DMS 273 (cell line): ENCODE results near the gene NCKAP5.

Source experiments
- DNase-seq: peaks from one replicate; lab custom pipeline; 2025; ENCODE audit not compliant: unreplicated experiment; lab: John Stamatoyannopoulos, UW

Gene NCKAP5

DNA sequence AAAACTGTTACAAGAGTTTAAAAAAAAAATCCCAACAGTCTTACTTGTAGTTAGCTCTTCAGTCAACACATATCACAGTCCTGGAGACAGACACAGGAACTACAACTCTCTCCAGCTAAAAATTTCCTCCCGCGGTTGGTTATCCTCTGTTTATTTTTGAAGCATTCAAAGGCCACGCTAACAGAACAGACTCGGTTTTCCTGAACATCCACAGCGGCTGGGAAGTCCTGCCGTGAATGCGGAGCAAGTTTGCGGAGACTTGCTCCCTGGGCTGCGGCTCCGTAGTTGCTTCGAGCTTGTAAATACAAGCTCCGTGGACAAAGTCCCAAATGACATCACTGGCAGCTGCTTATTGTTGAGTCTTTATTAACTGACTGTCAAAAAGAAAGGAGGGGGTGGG, at the start of gene NCKAP5:
NCKAP5 (minus strand) TSS at position 292 of the 400 bp plus-strand sequence. CDS start 50,937 bp downstream, outside the sequence.
- no peak for DNase-seq

- no peak for DNase-seq
Measured at GRCh38 chr2:133609664-133610063, 41.4 kb upstream of the NCKAP5 start.

DNA sequence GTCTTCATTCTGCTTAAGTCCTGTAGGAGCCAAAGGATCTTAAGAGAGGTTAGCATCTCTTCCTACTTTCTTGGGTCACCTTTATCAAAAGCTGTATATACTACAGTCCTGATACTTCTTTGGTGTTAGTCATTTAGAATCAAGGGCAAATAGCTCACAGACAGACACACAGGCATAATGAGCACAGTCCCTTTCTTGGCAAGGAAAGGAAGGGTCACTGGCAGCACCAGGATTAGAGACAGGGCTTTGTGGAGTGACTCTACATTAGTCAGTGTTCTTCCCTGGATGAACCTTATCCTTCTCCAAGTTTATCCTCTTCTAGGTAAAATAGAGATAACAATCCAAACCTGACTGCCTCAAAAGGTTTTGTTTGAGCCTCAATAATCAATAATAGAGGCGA, 40.0 kb upstream of the NCKAP5 start:
- DNase-seq, result no peak

DNA sequence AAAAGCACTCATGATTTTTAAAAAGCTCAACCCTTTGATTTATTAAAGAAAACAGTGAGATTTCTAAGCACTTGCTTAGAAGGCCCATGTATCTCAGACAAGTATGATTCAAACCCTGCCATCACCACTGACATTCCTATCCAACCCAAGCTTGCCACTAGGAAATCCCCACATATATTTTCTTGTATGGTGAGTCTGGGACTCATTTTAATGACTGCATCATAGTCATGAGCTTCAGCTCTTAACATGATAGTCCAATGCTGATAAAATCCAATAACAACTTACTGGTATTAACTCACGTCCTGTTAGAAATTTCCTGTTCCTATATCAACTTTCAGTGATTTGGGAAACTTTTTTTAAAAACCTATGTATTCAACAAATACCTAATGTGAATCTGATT, 39.4 kb upstream of the NCKAP5 start:
- DNase-seq, result no peak

DNA sequence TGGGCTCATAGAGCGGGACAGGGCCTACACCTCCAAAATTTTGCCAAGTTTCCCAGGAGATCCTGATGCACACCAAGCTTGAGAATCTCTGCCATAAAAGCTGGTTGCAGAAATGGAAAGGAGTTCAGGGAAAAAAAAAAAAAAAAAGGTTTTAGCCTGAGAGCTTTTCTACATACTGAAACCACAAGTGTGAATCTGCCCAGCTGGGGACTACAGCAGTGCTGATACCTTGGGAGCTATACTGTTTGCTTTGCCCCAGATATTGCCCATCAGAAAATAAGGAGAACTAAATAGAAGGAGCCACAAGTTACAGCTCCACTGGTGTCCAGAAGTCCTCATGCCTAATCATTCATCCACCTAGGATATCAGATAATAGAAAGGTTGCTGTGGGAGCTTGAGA, 38.4 kb upstream of the NCKAP5 start:
- no peak for DNase-seq

DNA sequence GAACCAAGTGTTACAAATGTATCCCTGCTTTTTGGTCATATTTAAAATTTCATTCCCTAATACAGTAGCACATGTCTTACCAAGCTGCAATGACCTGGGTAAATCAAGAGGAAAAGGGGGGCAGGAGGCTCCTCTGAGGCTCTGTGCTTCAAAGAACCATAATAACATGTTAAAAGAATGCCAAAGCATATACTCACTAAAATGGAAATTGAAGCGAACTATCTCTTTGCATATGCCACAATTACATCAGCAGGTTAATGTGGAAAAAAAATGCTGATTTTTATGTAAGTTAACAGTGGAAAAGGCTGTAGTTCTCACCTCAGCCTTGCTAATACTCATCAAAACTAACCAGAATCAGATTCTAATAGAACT, 37.5 kb upstream of the NCKAP5 start:
- no peak for DNase-seq

GRCh38 chr2:133605011-133605765, 36.9 kb upstream of the NCKAP5 start:
- no peak for DNase-seq

DNA sequence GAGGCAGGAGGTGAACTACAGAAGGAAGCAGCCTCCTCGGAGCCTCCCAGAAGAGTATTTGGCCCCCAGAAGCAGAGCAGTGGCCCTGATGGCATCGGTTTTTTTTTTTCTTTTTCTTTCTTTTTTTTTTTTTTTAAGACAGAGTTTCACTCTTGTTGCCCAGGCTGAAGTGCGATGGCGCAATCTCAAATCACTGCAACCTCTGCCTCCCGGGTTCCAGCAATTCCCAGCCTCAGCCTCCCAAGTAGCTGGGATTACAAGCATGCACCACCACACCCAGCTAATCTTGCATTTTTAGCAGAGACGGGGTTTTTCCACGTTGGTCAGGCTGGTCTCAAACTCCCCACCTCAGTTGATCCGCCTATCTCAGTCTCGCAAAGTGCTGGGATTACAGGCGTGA, 34.8 kb upstream of the NCKAP5 start:
- DNase-seq, result no peak

DNA sequence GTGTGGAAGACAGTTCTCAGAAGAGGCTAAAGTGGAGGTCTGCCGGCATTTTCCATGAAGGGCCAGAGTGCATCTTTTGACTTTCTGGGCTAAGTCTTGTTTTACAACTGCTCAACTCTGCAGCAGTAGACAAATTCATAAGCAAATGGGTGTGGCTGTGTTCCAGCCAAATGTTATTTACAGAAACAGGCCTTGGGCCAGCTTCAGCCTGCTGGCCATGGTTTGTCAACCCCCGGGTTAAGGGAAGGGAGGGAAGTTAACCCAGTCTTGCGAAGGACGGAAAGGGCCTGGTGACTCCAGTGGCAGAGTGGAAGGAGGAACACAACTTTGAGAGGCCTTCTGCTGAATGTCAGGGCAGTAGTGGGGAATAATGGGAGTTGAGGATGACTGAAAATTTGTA, 34.3 kb upstream of the NCKAP5 start:
- DNase-seq, result no peak

- no peak for DNase-seq
Measured at GRCh38 chr2:133600266-133600928, 32.1 kb upstream of the NCKAP5 start.

DNA sequence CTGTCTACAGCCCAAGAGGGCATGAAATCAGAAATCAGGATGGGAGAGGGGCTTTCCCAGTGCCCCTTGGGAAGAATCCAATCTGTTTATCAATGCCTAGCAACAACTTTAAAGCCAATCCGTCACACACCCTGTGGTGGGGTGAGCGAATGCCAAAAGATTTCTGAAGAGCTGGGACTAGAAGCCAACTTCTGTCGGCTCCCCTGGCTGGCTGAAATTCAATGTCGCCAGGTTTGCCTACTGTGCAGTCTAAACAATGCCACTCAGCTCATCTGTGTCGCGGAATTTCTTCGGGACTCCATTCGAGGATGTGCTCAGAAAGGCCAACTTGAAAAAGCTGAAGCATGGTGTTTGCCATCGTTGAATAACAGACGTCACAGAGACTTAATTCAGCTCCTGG, 31.5 kb upstream of the NCKAP5 start:
- no peak for DNase-seq

GRCh38 chr2:133599211-133599803, 31.0 kb upstream of the NCKAP5 start:
- DNase-seq, result no peak

DNA sequence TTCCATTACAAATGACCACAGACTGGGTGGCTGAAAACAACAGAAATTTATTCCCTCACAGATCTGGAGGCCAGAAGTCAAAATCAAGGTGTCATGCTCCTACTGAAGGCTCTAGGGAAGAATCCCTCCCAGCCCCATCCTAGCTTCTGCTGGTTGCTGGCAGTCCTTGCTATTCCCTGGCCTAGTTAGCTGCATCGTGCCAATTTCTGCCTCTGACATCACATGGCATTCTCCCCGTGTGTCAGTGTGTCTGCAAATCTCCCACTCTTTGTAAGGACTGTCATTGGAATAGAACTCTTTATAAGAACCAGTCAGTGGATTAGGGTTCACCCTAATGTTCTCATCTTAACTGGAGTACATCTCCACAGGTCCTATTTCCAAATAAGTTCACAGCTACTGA, 30.5 kb upstream of the NCKAP5 start:
- DNase-seq, result no peak

- no peak for DNase-seq
Measured at GRCh38 chr2:133596701-133597393, 28.6 kb upstream of the NCKAP5 start.

- DNase-seq, result peak; percentile 81
Measured at GRCh38 chr2:133591164-133591563, 22.9 kb upstream of the NCKAP5 start.

- no peak for DNase-seq
Measured at GRCh38 chr2:133589456-133589855, 21.2 kb upstream of the NCKAP5 start.

DNA sequence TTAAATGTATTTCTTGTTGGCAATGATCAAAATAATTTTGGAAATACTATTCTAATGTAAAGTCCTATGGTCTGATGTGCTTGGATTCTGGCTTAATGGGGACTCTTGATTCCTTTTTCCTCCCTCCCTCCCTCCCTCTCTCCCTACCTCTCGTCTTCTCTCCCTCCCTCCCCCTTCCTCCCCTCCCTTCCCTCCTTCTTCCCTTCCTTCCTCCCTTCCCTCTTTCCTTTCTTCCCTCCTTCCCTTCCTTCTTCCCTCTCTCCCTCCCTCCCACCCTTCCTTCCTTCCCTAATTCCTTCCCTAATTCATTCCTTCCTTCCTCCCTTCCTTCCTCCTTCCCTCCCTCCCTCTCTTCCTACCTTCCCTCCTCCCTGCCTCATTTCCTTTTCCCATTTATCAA, 19.9 kb upstream of the NCKAP5 start:
- no peak for DNase-seq

- no peak for DNase-seq
Measured at GRCh38 chr2:133586978-133587377, 18.7 kb upstream of the NCKAP5 start.

GRCh38 chr2:133581010-133581760, 12.9 kb upstream of the NCKAP5 start:
- peak; percentile 7 for DNase-seq

DNA sequence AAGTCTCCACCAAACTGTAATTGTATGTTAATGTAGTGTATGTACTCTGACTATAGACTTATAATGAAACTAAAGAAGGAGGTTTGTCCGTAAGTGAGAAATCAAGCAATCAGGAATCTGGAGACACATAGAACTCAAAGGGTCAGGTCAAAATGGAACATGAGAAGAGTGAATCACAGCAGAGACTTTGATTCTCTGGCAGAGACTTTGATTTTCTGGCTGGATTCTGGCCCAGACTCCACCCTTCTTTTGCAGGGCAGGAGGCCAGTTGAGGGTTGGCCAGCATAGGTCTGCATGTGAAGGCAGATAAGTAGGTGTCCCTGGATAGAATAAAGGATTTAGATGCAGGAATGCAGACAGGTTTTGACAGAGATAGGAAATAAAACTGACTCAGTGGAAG, 11.0 kb upstream of the NCKAP5 start:
- DNase-seq, result no peak

DNA sequence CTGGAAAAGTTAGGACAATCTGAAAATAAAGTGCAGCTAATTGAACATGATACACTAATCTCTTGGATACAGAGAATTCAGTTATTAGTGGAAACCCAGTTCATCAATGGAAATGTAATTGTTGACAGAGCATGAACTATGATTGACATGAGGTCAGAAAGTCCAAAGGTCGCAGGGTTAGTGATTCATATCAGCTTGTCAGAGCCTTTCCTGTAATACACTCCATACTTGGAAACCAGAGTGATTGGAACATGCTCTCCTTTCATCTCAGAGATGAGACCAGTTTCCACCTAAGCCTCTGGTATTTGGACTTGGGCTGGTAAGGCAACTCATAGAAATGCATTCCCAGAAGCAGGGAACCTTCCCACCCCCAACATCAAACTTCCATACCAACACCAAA, 8.5 kb upstream of the NCKAP5 start:
- no peak for DNase-seq
